Left lung (tissue), 10 donors: ENCODE results near the gene UAP1L1. TPM values are rescaled to one million over a fixed set of nuclear protein-coding genes. Genes with fewer than 3 reads are reported as not detected.

Source experiments
- ATAC-seq: fragments of 200-7000 bp; cut with Tn5 transposase; one replicate; pipeline ENCODE4 v1.9.1; 2020; ENCODE audit warnings: moderate library complexity
- DNase-seq, 4 donors: peaks; one replicate each; pipeline ENCODE4 v3.0.0-alpha.2; 2013 to 2020
- H3K27ac ChIP-seq, 2 donors: fragments of 200-600 bp; sonication (generic) in 1 of 2; one replicate each; pipeline versions ENCODE4 v1.5.0 to v1.8.0; 2020 to 2021
- H3K27me3 ChIP-seq, 2 donors: fragments of 200-600 bp; sonication (generic) in 1 of 2; one replicate each; pipeline versions ENCODE4 v1.5.0 to v1.8.0; 2020 to 2021
- H3K36me3 ChIP-seq, 2 donors: fragments of 200-600 bp; sonication (generic) in 1 of 2; one replicate each; pipeline versions ENCODE4 v1.5.0 to v1.8.0; 2020 to 2021
- H3K4me1 ChIP-seq, 2 donors: fragments of 200-600 bp; one replicate each; pipeline ENCODE4 v1.8.0; 2021
- H3K4me3 ChIP-seq, 2 donors: fragments of 200-600 bp; sonication (generic) in 1 of 2; one replicate each; pipeline versions ENCODE4 v1.5.0 to v1.8.0; 2020 to 2021; ENCODE audit warnings: mild to moderate bottlenecking in 1 of 2
- H3K9me3 ChIP-seq, 2 donors: fragments of 200-600 bp; sonication (generic) in 1 of 2; one replicate each; pipeline versions ENCODE4 v1.5.0 to v1.8.0; 2020 to 2021
- CTCF ChIP-seq, 2 donors: fragments of 200-600 bp; sonication (generic) in 1 of 2; IDR thresholded peaks; one replicate each; pipeline versions ENCODE4 v1.5.0 to v1.8.0; 2021; ENCODE audit warnings: antibody characterized with exemption in 2 of 2
- intact Hi-C, 2 donors: fragments of 100-400 bp; cut with DNase I; formaldehyde crosslinking; loops; one replicate each; pipeline versions ENCODE4 v1.11.2 to v1.14.2; 2022
- polyA plus RNA-seq, 6 donors: library from polyadenylated mRNA; unstranded; fragments of 120-200 nt; gene quantifications; one replicate each; pipeline ENCODE4 v1.2.1, GENCODE V29; 2013; ENCODE audit not compliant: insufficient read length in 6 of 6
- total RNA-seq, 2 donors: library from RNA; stranded (reverse); fragmentation: NEBNext Ultra II Directional; extraction: Animal tissue kit (Norgen Biotek cat#: 25700); gene quantifications; one replicate each; pipeline ENCODE4 v1.2.1, GENCODE V29; 2021
- donor health status: DM: no; HTN: yes; CAD: no.
- donor health status: DM: no; HTN: no; CAD: no.

The UAP1L1 gene
- total and polyA plus RNA-seq, 8 donors = 4.6 to 43.1 (median 6.8) TPM

GRCh38 chr9:137038916-137039315 is 38.4 kb upstream of the UAP1L1 start:
- no peaks in the 10 kb centered on the region for H3K9me3 ChIP-seq
- peaks cover 0 to 13% of the 10 kb centered on the region in 2 donors for H3K27me3 ChIP-seq
- H3K4me3 ChIP-seq = no peak overlapping the region
- peaks cover 12 to 37% of the 10 kb centered on the region in 2 donors for H3K4me1 ChIP-seq
- ATAC-seq = no peak
- no peak overlapping the region for H3K27ac ChIP-seq
- DNase-seq = no peak
- H3K36me3 ChIP-seq = peaks cover 0 to 37% of the 10 kb centered on the region in 2 donors
- no peak for TF ChIP-seq CTCF (IDR thresholded peaks at IDR 0.05)
- intact Hi-C loops = no loop called here

- intact Hi-C loops = no loop called here
- no peak for DNase-seq
- peaks cover 0 to 37% of the 10 kb centered on the region in 2 donors for H3K36me3 ChIP-seq
- no peak for ATAC-seq
- no peaks in the 10 kb centered on the region for H3K9me3 ChIP-seq
- peaks cover 13 to 38% of the 10 kb centered on the region in 2 donors for H3K4me1 ChIP-seq
- H3K27me3 ChIP-seq = peaks cover 0 to 21% of the 10 kb centered on the region in 2 donors
- no peak overlapping the region for H3K27ac ChIP-seq
- TF ChIP-seq CTCF (IDR thresholded peaks at IDR 0.05) = no peak
- H3K4me3 ChIP-seq = no peak overlapping the region
Measured at GRCh38 chr9:137039611-137040366, 37.5 kb upstream of the UAP1L1 start.

- H3K4me1 ChIP-seq = peaks cover 15 to 38% of the 10 kb centered on the region in 2 donors
- ATAC-seq (no peak), DNase-seq (no peak)
- H3K27me3 ChIP-seq = peaks cover 0 to 29% of the 10 kb centered on the region in 2 donors
- intact Hi-C loops = no loop called here
- TF ChIP-seq CTCF (IDR thresholded peaks at IDR 0.05) = no peak
- H3K36me3 ChIP-seq = peaks cover 0 to 37% of the 10 kb centered on the region in 2 donors
- no peaks in the 10 kb centered on the region for H3K9me3 ChIP-seq
- H3K27ac ChIP-seq = peak overlapping the region in 1 of 2 donors; percentile 48
- H3K4me3 ChIP-seq = peak overlapping the region in 1 of 2 donors; percentile 53
Measured at GRCh38 chr9:137040568-137040967, 36.7 kb upstream of the UAP1L1 start.

GRCh38 chr9:137041124-137041523 is 36.2 kb upstream of the UAP1L1 start:
- Histone ChIP-seq H3K4me1 (peaks cover 16 to 39% of the 10 kb centered on the region in 2 donors), H3K9me3 (no peaks in the 10 kb centered on the region), H3K27me3 (peaks cover 0 to 35% of the 10 kb centered on the region in 2 donors), H3K36me3 (peaks cover 0 to 37% of the 10 kb centered on the region in 2 donors), H3K4me3 (peak overlapping the region in 1 of 2 donors; percentile 53), H3K27ac (peak overlapping the region in 1 of 2 donors; percentile 48)
- no peak for TF ChIP-seq CTCF (IDR thresholded peaks at IDR 0.05)
- no peak for ATAC-seq
- DNase-seq = no peak
- intact Hi-C loops = no loop called here
